DMS153 treated with DMSO at 0.1 percent for 48 hours (cell line): ENCODE measurements around the gene PLPPR2.
"Not testable (repeated sequence)": the region's sequence is repeated elsewhere in the genome, so short reads cannot be mapped to it uniquely, and the experiment has no call there.

ENCODE experiments used
- DNase-seq: peaks from one replicate; lab custom pipeline; 2025; ENCODE audit not compliant: unreplicated experiment; lab: John Stamatoyannopoulos, UW

The PLPPR2 gene

DNA sequence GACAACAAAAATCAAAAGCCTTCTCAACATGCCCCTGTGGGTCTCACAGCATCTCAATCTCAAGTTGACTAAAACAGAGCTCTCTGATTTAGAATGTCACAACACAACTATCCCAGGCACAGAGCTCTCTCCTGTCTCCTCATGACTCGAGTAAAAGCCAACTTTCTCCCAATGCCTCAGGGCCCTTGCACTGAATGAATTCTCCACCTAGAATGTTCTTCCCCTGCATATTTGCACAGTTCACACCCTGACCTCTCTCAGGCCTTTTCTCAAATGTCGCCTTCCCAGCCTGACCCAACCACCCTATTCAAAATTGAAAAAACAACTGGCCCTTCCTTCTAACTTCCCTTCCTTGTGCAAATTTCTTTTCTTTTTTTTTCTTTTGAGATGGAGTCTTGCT is 15.5 kb downstream of the PLPPR2 start:
- no peak for DNase-seq

DNA sequence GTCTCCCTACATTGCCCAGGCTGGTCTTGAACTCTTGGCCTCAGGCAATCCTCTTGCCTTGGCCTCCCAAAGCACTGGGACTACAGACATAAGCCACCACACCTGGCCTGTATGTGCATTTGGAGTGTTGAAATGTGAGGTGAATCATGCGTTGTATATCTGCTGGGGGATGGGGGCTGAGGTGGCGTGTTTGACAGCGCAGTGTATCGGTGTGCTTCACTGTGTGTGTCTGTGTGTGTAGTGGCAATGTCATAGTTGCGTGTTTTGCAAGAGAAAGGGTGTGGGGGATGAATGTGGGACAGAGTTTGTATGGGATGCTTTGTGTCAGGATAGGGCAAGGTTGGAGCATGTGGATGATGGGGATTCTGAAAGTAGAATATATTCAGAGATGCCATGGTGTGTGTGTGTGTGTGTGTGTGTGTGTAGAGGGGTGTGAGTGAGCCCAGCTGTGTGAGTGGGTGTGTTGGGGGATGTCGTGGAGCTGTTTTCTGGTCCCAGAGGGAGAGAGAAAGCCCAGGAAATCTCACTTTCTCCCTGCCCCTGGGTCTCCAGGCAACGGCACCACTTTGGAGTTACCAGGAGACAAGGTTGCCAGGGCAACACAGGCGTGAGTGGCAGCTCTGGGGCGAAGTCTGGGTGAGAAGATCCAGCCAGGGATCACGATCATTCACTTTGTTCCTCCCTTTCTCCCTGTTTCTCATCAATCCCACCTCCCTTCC is 18.1 kb downstream of the PLPPR2 start:
- peak; percentile 86 for DNase-seq

DNA sequence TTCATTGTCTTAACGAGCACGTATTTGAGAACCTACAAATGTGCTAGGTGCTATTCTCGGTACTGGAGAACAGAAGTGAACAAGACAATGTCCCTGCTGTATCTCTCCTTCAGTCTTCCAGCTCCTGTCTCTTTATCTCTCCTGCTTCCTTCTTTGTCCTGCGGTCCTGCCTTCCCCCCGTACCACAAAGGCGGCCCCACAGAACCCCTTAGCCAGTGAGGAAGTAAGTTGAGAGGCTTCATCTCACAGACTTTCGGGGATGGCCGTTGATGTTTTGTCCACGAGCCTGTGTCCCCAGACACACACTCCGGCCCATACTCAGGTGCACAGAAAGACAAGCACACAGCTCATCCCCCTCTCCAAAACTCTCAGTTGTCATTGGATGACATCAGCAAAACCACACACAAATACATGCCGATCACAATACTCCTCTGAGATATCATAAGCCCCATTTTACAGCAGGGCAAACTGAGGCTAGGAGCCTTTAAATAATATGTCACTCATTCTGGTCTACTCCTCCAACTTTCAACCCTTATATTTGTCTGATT is 18.7 kb downstream of the PLPPR2 start:
- no peak for DNase-seq

DNA sequence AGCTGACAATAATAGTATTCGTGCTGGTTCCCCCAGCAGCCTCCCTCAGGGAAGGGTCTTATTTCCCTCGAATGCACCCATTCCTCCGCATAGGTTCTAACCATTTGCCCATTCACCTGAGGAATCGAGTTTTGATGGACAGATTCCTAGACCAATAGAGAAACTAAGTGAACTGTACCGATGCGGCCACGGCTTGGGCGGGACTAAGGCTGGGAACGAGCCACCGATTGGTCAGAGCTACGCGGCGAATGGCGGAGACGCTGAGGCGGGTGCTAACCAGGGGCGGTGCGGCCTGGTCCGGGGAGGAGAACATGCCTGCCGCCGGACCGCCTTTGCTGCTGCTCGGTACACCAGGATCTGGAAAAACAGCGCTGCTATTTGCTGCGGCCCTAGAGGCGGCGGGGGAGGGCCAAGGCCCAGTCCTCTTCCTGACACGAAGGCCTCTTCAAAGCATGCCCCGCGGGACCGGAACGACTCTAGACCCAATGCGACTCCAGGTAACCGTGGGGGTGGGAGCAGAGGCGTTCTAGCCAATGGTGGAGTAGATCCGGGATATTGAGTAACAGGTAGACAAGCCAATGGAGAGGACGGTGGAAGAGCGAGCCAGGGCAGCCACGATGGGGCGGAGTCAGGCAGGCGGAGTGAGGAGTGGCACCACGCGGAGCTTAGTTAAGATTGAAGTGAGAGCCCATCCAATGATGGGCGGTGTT is 19.4 kb downstream of the PLPPR2 start, which contains the start of gene SWSAP1:
Gene SWSAP1 (plus strand): TSS at position 234 of the 710 bp plus-strand sequence. CDS start 15 bp downstream, at position 249.
- peak; percentile 99 for DNase-seq

DNA sequence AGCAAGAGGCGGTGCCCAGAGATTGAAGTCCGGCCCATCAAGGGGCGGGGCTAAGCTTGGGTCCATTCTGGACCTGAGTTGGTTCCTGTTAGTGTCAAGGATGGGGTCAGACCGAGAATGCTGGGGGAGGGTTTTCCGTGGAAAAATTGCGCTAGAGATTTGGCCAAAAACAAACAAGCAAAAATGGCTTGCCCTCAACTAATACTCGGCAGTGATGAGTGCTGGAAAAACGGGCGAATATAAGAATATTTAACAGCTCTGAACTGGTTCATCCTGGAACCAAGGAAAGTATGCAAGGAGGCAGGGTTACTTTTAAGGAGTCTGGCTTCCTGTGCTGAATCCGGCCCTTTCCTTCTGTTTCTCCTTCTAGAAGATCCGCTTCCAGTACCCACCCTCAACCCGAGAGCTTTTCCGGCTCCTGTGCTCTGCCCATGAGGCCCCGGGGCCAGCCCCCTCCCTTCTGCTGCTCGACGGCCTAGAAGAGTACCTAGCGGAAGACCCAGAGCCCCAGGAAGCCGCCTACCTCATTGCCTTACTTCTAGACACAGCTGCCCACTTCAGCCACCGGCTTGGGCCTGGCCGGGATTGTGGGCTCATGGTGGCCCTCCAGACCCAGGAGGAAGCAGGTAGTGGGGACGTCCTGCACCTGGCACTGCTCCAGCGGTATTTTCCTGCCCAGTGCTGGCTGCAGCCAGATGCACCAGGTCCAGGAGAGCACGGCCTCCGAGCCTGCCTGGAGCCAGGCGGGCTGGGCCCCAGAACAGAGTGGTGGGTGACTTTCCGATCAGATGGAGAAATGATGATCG is 20.1 kb downstream of the PLPPR2 start:
- DNase-seq, result peak; percentile 36

DNA sequence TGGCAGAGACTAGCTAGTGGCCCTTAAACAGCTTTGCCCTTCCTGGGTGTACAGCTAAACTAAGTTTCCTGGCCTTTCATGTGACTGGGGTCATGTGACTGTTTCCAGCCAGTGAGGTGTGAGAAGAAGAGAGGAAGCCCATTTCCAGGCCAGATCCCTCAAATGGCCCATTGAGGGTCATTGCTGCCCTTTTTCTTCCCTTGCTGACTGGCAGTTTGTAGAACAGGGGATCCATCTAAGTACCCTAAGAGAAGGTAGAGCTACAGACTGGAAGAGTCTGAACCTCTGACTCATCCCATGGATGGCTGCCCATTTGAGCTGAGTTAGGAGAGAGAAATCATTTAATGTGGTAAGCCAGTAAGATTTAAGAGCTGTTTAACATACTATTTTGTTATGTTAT is 22.0 kb downstream of the PLPPR2 start:
- DNase-seq, result no peak

DNA sequence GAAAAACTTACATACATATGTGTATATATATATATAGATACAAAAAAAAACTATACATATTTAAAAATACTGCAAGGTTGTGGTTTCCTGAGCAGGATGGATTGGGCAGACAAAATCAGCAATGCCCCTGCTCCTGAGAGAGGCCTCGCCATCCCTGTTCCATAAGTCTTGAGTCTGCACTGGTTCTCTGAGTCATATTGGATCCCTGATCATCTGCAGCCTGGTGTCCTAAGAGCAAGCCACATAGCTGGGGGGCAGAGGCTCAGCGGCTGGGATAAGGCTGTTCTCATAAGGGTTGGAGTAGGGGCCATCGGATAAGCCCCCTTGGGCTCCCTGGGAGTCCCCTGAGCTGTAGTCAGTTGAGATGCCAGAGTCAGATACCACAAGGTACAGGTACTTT is 22.5 kb downstream of the PLPPR2 start:
- no peak for DNase-seq

DNA sequence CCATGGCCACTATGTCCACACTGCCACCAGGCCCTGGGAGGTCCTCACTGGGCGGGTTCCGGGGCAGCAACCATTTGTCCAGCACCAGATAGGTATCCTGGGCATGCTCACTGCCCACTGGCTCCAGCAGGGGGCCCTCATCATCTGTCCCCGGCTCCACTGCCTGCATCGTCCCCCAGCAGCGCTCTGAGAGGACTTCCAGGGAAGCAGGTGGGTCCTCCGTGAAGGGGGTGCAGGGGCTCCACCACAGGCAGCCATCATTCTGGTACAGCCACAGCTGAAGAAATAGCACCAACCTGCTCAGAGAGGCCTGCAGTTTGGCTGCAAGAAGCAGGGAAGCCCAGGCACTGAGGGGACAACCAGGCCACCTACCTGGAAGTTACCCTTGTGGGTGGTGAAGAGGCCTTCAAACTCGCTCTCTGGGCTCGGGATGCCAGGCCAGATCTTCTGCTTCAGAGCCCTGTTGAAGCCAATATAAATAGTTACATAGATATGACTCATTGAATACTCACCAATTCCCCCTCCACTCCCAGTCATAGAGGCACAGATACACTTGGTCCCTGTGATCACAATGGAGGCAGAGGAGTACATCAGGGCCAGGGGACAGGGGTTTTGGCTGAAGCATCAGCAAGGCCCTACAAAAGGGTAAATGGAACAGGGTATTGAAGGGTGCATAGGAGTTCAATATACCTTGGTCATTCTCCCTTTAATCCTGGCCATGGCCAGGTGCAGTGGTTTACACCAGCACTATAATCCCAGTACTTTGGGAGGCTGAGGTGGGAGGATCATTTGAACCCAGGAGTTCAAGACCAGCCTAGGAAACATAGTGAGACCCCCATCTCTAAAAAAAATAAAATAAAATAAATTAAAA is 23.3 kb downstream of the PLPPR2 start:
- no peak for DNase-seq

DNA sequence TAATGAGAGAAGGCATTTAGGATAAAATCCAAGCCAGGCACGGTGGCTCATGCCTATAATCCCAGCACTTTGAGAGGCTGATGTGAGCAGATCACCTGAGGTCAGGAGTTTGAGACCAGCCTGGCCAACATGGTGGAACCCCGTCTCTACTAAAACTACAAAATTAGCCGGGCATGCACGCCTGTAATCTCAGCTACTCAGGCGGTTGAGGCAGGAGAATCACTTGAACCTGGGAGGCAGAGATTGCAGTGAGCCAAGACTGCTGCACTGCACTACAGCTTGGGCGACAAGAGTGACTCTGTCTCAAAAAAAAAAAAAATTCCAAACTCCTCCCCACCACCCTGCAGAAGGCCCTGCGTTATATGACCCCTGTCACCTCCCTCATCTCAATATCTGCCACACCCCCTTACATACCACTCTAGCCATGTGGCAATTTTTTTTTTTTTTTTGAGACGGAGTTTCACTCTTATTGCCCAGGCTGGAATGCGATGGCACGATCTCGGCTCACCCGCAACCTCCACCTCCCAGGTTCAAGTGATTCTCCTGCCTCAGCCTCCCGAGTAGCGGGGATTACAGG is 24.1 kb downstream of the PLPPR2 start:
- not testable (repeated sequence) for DNase-seq

DNA sequence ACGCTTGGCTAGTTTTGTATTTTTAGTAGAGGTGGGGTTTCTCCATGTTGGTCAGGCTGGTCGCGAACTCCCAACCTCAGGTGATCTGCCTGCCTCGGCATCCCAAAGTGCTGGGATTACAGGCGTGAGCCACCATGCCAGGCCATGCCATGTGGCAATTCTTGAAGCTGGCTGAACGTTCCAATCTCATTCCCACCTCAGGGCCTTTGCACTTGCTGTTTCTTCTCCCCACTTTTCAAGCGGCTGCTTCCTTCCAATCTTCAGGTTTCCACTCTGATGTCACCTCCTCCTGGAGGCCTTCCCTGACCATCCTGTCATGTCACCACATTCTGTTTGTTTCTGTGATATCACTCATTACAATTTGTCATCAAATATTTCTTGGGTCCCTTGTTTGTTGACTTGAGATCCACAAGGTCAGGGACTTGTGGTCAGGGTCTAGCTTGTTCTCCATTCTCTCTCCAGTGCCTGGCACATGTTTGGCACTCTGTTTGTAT is 24.7 kb downstream of the PLPPR2 start:
- DNase-seq, result no peak

DNA sequence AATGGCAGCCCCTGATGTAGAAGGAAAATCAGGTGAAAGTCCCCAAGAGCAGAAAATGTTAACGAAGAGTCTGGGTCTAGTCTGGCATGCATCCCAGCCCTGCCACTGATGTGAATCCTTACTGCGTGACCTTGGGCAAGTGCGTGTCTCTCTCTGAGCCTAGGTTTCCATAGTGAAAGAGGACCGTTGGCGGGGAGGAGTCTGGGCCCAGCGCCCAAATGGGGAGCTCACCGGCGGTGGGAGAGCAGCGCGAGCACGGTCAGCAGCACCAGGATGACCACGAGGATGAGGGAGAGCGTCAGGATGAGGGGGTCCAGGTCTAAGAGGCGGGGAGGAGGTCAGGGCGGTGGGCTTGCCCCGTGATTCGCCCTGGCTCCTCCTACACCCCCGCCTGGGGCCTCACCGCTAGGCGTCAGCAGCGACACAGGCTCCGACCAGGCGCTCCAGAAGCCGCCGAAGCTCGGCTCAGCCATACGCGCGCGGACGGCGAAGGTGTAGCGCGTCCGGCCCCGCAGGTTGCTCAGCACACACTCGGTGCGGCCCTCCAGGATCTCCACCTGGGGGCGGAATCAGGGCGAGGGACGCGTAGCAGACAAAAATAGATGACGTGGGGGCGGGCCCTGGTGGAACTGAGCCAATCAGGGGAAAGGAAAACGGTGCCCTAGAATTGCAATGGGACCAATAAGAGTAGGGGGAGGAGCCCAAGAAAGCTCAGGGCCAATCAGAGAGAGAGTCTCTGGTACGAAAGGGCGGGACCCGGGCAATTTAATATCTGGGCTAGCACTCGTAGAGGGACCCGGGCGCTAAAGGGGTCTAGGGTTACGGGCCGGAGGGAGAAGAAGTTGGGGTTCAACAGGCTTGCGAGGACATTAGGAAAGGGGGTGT is 25.7 kb downstream of the PLPPR2 start:
- DNase-seq, result peak; percentile 96

DNA sequence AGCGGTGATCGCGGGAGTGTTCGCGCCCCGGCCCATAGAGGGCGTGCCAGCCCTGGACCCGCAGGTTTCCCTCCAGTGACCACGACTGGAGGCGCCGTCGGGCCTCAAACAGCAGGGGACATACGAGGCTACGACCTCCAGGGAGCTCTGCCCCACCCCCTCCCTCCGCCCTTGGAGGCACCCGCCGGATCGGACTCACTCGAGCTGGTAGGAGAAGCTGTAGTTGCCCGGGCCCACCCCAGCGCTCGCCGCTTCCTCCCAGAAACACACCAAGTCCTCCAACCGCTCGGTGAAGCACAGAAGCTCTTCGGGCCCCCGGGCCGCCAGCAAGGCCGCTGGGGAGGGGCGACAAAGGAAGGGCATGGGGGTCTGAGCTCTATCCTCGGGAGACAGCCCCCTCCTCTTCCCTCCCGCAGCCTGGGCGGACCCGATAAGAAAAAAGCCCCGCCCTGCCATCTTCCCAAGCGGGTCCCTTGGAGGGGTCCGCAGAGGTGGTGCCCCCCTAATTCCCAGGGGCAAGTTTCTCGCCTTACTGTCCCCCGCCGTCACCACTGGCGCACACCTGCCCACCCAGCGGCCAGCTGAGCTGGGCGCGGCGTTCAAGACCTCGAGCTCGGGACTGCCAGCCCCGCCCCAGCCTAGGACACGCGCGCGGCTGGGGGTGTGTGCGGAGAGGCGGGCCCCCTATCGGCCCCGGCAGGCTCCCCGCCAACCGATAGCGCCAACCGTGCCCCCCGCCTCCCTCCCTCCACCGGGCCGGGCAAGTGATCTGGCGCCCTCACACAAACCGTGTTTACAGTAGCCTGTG is 27.9 kb downstream of the PLPPR2 start:
- peak; percentile 7 for DNase-seq

DNA sequence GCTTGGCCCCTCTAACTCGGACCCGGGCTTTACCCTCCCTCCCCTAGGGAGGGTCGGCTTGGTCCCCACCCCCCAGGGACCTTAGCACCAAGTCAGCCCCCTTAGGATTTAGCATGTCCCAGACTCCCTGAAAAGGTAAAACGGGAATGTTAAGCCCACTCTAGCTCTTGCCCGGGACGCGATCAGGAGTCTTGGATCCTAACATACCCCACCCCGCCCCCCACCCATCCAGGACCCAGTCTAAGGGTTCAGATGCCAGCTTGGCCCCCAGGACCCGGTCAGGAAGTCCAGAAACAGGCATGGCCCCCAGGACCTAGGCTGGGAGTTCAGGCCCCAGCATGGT is 28.4 kb downstream of the PLPPR2 start:
- DNase-seq, result no peak

DNA sequence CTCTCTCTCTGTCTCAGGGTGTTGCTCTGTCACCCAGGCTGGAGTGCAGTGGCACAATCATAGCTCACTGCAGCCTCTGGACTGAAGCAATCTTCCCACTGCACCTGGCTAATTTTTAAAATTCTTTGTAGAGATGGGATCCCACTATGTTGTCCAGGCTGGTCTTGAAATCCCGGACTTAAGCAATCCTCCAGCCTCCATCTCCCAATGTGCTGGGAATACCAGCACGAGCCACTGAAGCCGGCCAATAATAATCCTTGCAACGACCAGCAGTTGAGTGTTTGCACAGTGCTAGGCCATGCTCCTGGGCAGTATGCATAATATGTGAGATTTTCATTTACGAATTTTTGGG is 29.5 kb downstream of the PLPPR2 start:
- no peak for DNase-seq

DNA sequence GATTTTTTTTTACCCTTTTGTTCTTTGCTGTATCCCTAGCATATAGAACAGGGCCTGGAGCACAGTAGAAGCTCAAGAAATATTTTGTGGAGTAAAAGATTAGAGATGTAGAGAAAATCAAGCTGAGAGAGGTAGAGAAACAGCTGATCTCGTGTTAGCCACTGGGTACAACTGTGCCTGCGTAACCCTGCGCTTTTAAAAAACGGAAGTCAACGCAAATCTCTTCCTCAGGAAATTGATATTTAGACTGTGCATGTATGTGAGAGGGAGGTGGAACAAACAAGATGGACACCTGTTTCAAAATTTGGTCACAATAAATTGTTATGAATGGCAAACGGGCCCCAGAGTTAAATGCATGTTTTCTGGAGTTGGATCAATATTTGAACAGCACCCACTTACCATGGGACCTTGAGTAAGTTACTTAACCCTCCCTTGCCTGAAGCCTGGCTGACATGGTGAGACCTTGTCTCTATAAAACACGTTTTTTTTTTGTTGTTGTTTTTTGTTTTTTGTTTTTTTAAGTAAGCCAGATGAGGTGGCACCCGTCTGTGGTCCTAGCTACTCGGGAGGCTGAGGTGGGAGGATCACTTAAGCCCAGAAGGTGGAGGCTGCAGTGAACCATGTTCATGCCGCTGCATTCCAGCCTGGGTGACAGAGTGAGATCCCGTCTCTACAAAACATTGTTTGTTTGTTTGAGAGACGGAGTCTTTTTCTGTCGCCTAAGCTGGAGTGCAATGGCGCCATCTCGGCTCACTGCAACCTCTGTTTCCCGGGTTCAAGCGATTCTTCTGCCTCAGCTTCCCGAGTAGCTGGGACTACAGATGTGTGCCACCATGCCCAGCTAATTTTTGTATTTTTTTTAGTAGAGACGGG is 32.2 kb downstream of the PLPPR2 start:
- DNase-seq, result peak; percentile 42

DNA sequence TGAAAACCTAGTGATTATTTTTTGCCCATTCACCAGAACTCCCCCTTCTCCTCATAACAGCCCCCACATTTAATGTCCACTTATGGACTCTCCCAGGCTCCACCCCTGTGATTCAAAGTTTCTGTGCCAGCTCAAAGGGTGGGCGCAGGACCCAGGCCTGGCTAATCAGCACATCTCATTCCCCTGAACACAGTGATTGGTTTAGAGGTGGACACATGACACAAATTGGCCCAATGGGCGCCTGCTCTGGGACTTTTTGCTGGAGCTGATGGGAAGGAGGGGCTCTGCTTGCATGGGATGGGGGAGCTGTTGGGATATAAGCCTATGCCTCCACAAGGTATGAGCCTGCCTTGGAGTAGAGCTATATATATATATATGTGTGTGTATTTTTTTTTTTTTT is 35.1 kb downstream of the PLPPR2 start:
- no peak for DNase-seq

DNA sequence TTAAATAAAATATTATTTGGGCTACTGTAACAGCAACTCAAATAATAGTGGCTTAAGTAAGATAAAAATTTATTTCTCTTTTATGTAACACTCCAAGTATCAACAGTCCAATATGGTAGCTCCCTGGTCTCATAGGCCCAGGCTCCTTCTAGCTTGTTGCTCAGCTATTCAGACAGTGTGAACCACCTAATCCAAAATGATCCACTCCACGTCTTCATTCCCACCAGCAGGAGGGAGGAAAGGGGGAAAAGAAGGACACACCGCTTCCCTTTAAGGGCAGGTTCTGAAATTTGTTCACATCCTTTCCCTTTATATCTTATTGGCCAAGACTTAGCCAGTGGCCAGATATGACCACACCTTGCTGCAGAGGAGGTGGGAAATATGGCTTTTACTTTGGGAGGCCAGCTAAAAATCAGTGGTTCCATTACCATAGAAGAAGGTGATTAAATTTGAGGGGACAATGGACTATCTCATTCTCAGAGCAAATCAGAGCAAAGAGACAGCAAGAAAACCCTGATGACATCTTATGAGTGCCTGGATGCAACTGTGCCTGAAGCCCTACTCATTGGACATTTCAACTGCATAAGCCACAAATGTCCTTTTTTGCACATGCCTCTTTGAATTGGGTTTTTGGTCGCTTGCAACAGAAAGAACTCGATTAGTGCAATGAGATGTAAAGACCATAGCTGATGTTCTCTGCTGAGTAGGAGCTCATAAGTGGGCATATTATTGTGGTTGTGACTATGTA is 35.9 kb downstream of the PLPPR2 start:
- DNase-seq, result no peak
